ENCODE results near the gene PHYHD1.

DNA sequence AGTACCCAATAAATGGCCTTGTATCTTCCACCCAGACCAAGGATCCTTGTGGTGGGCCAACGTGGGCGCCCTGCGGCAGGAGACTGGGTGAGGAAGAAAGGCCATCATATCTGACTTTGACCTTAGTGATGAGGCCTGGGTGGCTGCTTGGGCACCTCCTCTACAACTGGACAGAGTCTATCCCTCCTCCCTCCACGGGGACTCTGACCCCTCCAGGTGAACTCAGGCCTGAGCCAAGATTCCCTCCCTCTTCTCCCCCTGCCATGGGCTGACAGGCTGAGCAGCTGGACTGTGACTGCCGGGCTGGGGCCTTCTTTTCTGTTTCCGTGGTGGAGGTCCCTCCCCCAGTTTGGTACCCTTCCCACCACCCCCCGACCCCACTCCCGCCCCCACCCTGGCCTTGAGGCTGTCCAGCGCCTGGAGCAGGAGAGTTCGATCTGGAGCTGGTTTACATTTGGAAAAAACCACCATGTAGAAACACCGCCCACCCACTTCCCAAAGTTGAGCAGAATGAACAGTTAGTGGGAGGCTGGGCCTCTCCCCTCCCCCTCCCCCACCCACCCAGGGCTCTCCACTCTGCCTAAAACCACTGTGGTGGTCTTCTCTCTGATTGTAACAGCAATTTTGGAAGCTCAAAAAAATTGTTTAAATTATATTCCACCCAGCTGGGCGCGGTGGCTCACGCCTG is 1.2 kb upstream of the PHYHD1 start:
- TF ChIP-seq, protein P1, sequence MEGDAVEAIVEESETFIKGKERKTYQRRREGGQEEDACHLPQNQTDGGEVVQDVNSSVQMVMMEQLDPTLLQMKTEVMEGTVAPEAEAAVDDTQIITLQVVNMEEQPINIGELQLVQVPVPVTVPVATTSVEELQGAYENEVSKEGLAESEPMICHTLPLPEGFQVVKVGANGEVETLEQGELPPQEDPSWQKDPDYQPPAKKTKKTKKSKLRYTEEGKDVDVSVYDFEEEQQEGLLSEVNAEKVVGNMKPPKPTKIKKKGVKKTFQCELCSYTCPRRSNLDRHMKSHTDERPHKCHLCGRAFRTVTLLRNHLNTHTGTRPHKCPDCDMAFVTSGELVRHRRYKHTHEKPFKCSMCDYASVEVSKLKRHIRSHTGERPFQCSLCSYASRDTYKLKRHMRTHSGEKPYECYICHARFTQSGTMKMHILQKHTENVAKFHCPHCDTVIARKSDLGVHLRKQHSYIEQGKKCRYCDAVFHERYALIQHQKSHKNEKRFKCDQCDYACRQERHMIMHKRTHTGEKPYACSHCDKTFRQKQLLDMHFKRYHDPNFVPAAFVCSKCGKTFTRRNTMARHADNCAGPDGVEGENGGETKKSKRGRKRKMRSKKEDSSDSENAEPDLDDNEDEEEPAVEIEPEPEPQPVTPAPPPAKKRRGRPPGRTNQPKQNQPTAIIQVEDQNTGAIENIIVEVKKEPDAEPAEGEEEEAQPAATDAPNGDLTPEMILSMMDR (conservative IDR thresholded peaks at IDR 0.05; ENCODE audit: low read length) = no peak
- no peak for TF ChIP-seq EZH2phosphoT487 (IDR thresholded peaks at IDR 0.05; ENCODE audit: borderline replicate concordance, low read depth, low read length)
